ENCODE results near the gene OR2S2.

OR2S2 gene

DNA sequence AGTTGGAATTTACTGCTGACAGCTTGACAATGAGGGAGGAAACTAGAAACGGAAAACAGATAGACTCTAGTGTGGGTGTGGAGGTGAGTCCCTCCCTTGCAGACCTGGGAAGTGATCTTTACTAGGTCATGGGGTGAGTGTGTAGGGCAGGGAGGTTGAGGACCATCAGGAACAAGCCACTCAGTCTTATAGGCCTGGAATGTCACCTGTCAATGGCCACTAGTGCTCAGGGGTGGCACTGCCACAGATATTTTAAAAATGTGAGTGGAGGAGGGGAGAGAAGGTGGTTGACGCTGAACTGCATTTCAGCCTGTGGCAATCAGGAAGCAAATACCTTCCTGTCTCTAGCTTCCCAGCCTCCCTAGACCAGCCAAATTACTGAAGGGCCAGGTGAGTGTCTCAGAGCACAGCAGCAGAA, 9.0 kb downstream of the OR2S2 start:
- TF ChIP-seq, protein P1, sequence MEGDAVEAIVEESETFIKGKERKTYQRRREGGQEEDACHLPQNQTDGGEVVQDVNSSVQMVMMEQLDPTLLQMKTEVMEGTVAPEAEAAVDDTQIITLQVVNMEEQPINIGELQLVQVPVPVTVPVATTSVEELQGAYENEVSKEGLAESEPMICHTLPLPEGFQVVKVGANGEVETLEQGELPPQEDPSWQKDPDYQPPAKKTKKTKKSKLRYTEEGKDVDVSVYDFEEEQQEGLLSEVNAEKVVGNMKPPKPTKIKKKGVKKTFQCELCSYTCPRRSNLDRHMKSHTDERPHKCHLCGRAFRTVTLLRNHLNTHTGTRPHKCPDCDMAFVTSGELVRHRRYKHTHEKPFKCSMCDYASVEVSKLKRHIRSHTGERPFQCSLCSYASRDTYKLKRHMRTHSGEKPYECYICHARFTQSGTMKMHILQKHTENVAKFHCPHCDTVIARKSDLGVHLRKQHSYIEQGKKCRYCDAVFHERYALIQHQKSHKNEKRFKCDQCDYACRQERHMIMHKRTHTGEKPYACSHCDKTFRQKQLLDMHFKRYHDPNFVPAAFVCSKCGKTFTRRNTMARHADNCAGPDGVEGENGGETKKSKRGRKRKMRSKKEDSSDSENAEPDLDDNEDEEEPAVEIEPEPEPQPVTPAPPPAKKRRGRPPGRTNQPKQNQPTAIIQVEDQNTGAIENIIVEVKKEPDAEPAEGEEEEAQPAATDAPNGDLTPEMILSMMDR (IDR thresholded peaks at IDR 0.05; ENCODE audit: insufficient read depth, low read depth, low read length, missing control alignments): no peak
- no peak for DNase-seq (ENCODE audit: low read depth)
- no peak overlapping the region for H3K4me3 ChIP-seq (ENCODE audit: low read depth, low read length)

DNA sequence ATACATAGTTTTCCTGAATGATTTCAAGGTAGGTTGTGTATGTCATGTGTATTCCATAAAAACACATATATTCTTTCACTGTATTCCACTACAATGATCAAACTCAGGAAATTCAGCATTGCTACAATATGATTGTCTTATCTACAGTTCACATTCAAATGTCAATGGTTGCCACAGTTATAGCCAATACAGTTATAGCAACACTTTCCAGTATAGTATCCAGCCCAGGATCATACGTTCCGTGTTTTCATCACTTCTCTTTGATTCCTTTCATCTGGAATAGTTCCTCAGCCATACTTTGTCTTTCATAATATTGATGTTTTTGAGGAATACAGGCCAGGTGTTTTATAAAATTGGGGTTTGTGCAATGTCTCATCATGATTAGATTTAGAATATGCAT, 9.5 kb downstream of the OR2S2 start:
- DNase-seq (ENCODE audit: low read depth): no peak
- TF ChIP-seq, protein P1 (IDR thresholded peaks at IDR 0.05; ENCODE audit: insufficient read depth, low read depth, low read length, missing control alignments): no peak
- no peak overlapping the region for H3K4me3 ChIP-seq (ENCODE audit: low read depth, low read length)

DNA sequence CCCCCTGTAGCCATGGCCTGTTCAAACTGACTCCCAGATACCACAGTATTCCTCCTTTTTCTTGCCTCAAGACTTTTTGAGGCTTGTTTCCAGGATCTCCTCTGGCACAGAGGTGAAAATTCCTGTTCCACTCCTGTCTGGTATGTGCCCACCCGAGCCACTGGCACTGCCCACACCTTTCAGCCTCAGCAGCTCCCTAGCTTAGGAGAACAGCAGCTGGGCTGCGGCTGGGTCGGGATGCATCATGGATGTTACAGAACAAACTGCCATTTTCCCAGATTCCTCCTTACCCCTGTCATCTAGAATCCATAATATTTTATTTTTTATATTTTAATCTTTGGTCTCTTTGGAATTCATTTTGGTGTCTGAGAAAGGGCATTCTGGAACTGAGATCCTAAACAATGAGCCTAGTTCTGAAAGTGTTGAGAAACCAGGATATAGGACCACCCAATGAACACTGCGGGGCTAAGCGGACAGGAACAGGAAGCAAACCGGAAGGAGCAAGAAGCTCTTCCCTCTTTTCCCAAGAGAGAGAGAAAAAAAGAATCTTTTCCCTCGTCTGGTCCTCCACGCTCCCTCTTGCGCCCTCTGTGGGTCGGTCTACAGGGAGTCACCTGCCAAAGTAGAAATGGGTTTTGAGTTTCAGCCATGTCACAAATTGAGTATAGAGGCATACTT, 12.5 kb downstream of the OR2S2 start:
- TF ChIP-seq, protein P1 (IDR thresholded peaks at IDR 0.05; ENCODE audit: insufficient read depth, low read depth, low read length, missing control alignments): peak; percentile 86
- no peak overlapping the region for H3K4me3 ChIP-seq (ENCODE audit: low read depth, low read length)
- DNase-seq (ENCODE audit: low read depth): peak; percentile 60

DNA sequence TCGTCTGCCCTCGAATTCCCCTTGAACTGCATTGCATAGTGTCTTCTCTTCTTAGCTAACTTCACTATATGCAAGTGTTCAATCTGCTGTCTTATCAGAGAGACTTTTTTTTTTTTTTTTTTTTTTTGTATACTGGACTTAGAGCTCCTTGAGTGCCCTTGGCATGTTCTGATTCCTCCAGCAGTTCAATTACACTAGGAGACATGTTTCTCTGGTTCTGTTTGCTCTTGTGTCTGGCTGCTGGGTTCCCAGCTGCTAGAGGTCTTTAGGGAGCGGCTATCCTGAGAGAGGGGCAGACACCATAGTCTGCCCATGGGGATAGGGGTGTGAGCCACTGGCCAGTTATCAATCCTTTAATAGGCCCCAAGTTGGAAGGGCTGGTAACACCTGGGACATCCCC, 13.1 kb downstream of the OR2S2 start:
- DNase-seq (ENCODE audit: low read depth): no peak
- no peak overlapping the region for H3K4me3 ChIP-seq (ENCODE audit: low read depth, low read length)
- TF ChIP-seq, protein P1 (IDR thresholded peaks at IDR 0.05; ENCODE audit: insufficient read depth, low read depth, low read length, missing control alignments): no peak

DNA sequence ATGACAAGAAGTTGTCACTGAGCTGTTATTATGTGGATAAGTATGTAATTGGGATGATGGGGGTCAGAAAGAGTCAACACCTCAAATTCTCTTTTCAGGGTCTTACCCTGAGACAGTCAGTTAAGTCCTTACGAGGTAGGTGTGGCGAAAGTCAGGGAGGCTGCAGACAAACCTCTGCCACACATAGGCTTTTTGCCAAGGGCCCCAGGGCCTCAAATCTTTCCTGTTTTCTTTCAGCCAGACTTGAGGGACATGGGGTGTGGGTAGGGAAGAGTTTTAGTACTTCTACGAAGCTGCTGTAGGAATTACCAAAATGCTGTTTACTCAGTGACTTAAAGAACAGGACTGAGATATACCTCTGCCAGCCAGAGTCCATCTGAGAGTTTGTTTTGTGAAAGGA, 13.8 kb downstream of the OR2S2 start:
- H3K4me3 ChIP-seq (ENCODE audit: low read depth, low read length): no peak overlapping the region
- TF ChIP-seq, protein P1 (IDR thresholded peaks at IDR 0.05; ENCODE audit: insufficient read depth, low read depth, low read length, missing control alignments): no peak

DNA sequence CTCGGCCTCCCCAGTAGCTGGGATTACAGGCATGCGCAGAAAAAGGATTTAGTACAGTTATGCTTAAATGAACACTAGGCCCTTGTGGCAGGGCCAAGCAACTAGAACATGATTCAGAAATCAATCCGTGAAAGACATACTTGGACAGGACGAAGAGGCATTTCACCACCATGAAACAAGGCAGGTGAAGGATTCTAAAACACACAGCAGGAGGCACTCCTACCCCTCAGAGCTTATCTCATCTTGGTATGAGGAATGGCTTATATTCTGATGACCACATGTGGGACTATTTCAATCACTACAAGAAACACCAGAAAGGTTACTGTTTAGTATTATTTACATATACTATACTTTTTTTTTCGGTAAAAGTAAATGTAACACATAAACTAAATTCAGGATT, 15.7 kb downstream of the OR2S2 start:
- DNase-seq (ENCODE audit: low read depth): no peak
- TF ChIP-seq, protein P1 (IDR thresholded peaks at IDR 0.05; ENCODE audit: insufficient read depth, low read depth, low read length, missing control alignments): no peak
- H3K4me3 ChIP-seq (ENCODE audit: low read depth, low read length): no peak overlapping the region

More for the DNA sequence above, 13.8 kb downstream of the OR2S2 start:
- no peak for DNase-seq (ENCODE audit: low read depth)
